Activated CD4-positive, CD25-positive, alpha-beta regulatory T cell treated with anti-CD3 and anti-CD28 coated beads, Interleukin-2, amount 50 U/mL, for 72 hours (primary cell): ENCODE measurements around the gene CRYAB.
A peak's percentile ranks its signal among the peaks of the same experiment; 100 is the strongest.
"Not testable (repeated sequence)": the region's sequence is repeated elsewhere in the genome, so short reads cannot be mapped to it uniquely, and the experiment has no call there.

Experiments used
- DNase-seq: peaks from one replicate; pipeline ENCODE4 v3.0.0; 2021

Gene CRYAB

GRCh38 chr11:111905411-111905810 is 6.2 kb downstream of the CRYAB start:
- DNase-seq = no peak

GRCh38 chr11:111886844-111887243 is 24.7 kb downstream of the CRYAB start:
- no peak for DNase-seq

- DNase-seq = no peak
These were observed 25.5 kb downstream of the CRYAB start for GRCh38 chr11:111886032-111886431.

- not testable (repeated sequence) for DNase-seq
These were observed 26.5 kb downstream of the CRYAB start for GRCh38 chr11:111885053-111885452.

GRCh38 chr11:111882202-111882601 is 29.4 kb downstream of the CRYAB start:
- no peak for DNase-seq

GRCh38 chr11:111879637-111879960 is 32.0 kb downstream of the CRYAB start:
- no peak for DNase-seq

- DNase-seq = peak; percentile 92
These were observed 32.5 kb downstream of the CRYAB start, which contains the start of the genes CFAP68 and FDXACB1 for GRCh38 chr11:111878849-111879636. TSS of gene CFAP68 (plus strand) at chr11:111879541. CDS start at chr11:111879561, 20 bp downstream. TSS of gene FDXACB1 (minus strand) at chr11:111879165. CDS start at chr11:111879132, 33 bp downstream.

- no peak for DNase-seq
These were observed 33.2 kb downstream of the CRYAB start for GRCh38 chr11:111878385-111878848.

GRCh38 chr11:111871693-111872161 is 39.8 kb downstream of the CRYAB start:
- no peak for DNase-seq

GRCh38 chr11:111870886-111871692 is 40.5 kb downstream of the CRYAB start, which contains the start of gene ALG9:
TSS of gene ALG9 (minus strand) at chr11:111871581. CDS start at chr11:111871482, 99 bp downstream.
- DNase-seq = peak; percentile 91

- no peak for DNase-seq
These were observed 41.1 kb downstream of the CRYAB start for GRCh38 chr11:111870522-111870885.

- DNase-seq = no peak
These were observed 41.5 kb downstream of the CRYAB start for GRCh38 chr11:111870113-111870512.

GRCh38 chr11:111860257-111860656 is 51.3 kb downstream of the CRYAB start:
- no peak for DNase-seq
